ENCODE measurements around the gene HLA-DQA1. TPM values are rescaled to one million over a fixed set of nuclear protein-coding genes. Genes with fewer than 3 reads are reported as not detected.

HLA-DQA1 gene
- total RNA-seq, 1 donor, result not detected

GRCh38 chr6:32603888-32604287, 33.3 kb upstream of the HLA-DQA1 start:
- H3K4me3 ChIP-seq (ENCODE audit: low read depth, low read length), result no peak overlapping the region
- TF ChIP-seq, protein P1, sequence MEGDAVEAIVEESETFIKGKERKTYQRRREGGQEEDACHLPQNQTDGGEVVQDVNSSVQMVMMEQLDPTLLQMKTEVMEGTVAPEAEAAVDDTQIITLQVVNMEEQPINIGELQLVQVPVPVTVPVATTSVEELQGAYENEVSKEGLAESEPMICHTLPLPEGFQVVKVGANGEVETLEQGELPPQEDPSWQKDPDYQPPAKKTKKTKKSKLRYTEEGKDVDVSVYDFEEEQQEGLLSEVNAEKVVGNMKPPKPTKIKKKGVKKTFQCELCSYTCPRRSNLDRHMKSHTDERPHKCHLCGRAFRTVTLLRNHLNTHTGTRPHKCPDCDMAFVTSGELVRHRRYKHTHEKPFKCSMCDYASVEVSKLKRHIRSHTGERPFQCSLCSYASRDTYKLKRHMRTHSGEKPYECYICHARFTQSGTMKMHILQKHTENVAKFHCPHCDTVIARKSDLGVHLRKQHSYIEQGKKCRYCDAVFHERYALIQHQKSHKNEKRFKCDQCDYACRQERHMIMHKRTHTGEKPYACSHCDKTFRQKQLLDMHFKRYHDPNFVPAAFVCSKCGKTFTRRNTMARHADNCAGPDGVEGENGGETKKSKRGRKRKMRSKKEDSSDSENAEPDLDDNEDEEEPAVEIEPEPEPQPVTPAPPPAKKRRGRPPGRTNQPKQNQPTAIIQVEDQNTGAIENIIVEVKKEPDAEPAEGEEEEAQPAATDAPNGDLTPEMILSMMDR (IDR thresholded peaks at IDR 0.05; ENCODE audit: insufficient read depth, low read length), result no peak

GRCh38 chr6:32604434-32604877, 32.8 kb upstream of the HLA-DQA1 start:
- no peak overlapping the region for H3K4me3 ChIP-seq (ENCODE audit: low read depth, low read length)
- DNase-seq (ENCODE audit: low read depth), result no peak
- TF ChIP-seq, protein P1 (IDR thresholded peaks at IDR 0.05; ENCODE audit: insufficient read depth, low read length), result no peak

More at GRCh38 chr6:32603888-32604287, 33.3 kb upstream of the HLA-DQA1 start:
- no peak for DNase-seq (ENCODE audit: low read depth)

DNA sequence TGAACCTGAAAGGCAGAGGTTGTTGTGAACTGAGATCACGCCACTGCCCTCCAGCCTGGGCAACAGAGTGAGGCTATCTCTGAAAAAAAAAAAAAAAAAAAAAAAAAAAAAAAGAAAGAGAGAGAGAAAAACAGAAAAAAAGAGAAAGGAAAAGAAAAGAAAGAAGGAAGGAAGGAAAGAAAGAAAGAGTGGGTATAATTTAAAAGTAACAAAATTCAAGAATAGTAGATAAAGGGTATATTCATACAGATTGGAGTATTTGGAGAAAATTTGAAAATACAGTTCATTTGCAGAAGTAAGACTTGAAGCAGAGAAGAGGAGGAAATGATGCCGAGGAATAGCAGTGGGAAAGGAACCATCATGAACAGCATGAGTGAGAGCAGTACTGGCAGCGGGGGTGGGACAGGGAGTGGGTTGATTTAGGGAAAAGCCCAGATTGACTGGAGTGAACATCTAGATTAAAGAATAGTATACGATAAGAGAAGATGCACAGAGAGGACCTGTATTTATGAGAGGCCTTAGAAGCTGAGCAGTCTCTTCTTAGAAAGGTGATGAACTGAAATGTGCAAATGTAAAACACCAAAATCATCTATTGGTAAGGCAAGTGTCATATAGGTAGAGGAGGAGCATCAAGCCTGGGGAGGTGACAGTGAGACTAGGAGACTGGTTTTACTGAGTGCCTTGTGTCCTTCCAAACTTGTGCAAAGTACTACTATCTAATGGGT, 29.8 kb upstream of the HLA-DQA1 start:
- H3K4me3 ChIP-seq (ENCODE audit: low read depth, low read length), result no peak overlapping the region
- TF ChIP-seq, protein P1 (IDR thresholded peaks at IDR 0.05; ENCODE audit: insufficient read depth, low read length), result no peak
- DNase-seq (ENCODE audit: low read depth), result no peak

GRCh38 chr6:32607988-32608298, 29.3 kb upstream of the HLA-DQA1 start:
- no peak overlapping the region for H3K4me3 ChIP-seq (ENCODE audit: low read depth, low read length)
- no peak for DNase-seq (ENCODE audit: low read depth)
- TF ChIP-seq, protein P1 (IDR thresholded peaks at IDR 0.05; ENCODE audit: insufficient read depth, low read length), result no peak

- TF ChIP-seq, protein P1 (IDR thresholded peaks at IDR 0.05; ENCODE audit: insufficient read depth, low read length), result no peak
- no peak for DNase-seq (ENCODE audit: low read depth)
- no peak overlapping the region for H3K4me3 ChIP-seq (ENCODE audit: low read depth, low read length)
Observed at GRCh38 chr6:32608362-32608761, 28.8 kb upstream of the HLA-DQA1 start.

- no peak overlapping the region for H3K4me3 ChIP-seq (ENCODE audit: low read depth, low read length)
- TF ChIP-seq, protein P1 (IDR thresholded peaks at IDR 0.05; ENCODE audit: insufficient read depth, low read length), result no peak
- DNase-seq (ENCODE audit: low read depth), result no peak
Observed at GRCh38 chr6:32609391-32609730, 27.8 kb upstream of the HLA-DQA1 start.
